Measurements from ENCODE around the gene HNRNPA3. TPM values are rescaled to one million over a fixed set of nuclear protein-coding genes. Genes with fewer than 3 reads are reported as not detected.

The HNRNPA3 gene
- total and polyA plus RNA-seq, 2 of the 13 experiments (the other 11 are each of a cell fraction or from before 2014, with no cell fraction given), result 73.3 to 97.7 TPM

DNA sequence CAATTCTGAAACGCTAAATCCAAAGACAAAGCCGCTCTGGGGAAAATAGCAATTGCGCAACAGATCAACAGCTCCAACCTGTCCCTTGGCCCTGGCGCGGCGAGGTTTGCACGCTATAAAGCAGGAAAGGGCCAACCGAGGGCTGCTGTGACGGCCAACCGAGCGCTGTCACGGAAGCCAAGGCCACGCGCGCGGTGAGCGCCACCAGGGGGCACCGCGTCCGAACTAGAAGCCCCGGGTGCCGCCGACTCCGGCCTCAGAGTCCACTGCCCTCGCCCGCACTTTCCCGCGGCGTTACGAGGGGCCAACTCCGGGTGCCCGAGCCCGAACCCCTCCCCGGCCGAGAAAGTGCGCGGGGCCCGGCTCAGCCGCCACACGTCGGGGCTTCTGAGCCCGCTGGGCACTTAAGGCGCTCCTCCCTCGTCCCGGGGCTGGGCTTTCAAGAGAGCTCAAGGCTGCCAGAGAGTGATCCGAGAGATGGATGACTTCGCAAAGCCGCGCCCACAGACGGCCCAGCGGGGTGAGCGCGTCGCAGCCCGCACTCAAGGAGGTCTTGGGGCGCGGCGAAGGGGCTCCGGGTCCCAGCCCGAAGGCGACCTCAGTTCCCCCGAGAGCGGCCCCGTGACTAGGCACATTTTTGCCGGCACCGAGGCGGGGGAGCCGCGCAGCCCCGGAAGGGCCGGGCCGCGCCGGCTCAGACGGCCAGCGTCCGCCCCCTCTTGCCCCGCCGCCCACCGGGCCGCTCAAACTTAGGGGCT lies 51.0 kb downstream of the HNRNPA3 start (continued):
- TF ChIP-seq GRHL1 (CRISPR knock-in tag; conservative IDR thresholded peaks at IDR 0.05) (no peak), ZNF720 (CRISPR knock-in tag; IDR thresholded peaks at IDR 0.05) (0 out of 2 replicates have a peak, but pooled peaks have one; percentile 61), ZNF597 (CRISPR knock-in tag; IDR thresholded peaks at IDR 0.05) (no peak), HMG20B (CRISPR knock-in tag; conservative IDR thresholded peaks at IDR 0.05) (peak; percentile 85), ZEB1 (IDR thresholded peaks at IDR 0.05; ENCODE audit: insufficient replicate concordance, low read depth) (peak; percentile 87), ZFP36 (IDR thresholded peaks at IDR 0.05; ENCODE audit: borderline replicate concordance, low read depth, low read length, partially characterized antibody) (no peak), AHR (CRISPR knock-in tag; IDR thresholded peaks at IDR 0.05) (peak; percentile 100), ZNF101 (CRISPR knock-in tag; IDR thresholded peaks at IDR 0.05; ENCODE audit: borderline replicate concordance, low read depth) (peak; percentile 31; the same call in 1 of the 2 replicates), GLI4 (CRISPR knock-in tag; IDR thresholded peaks at IDR 0.05; ENCODE audit: borderline replicate concordance) (peak; percentile 94; the same call in 1 of the 2 replicates), ARNT (IDR thresholded peaks at IDR 0.05) (peak; percentile 98), ZNF570 (CRISPR knock-in tag; IDR thresholded peaks at IDR 0.05; ENCODE audit: borderline replicate concordance) (no peak), STAT5B (CRISPR knock-in tag; IDR thresholded peaks at IDR 0.05) (peak; percentile 82; the same call in 1 of the 2 replicates), ELF1 (CRISPR knock-in tag; IDR thresholded peaks at IDR 0.05) (peak; percentile 86), ARNTL (CRISPR knock-in tag; IDR thresholded peaks at IDR 0.05) (peak; percentile 89), ZNF205 (CRISPR knock-in tag; IDR thresholded peaks at IDR 0.05) (peak; percentile 96), ZNF232 (CRISPR knock-in tag; IDR thresholded peaks at IDR 0.05; ENCODE audit: borderline replicate concordance) (peak; percentile 25; the same call in 1 of the 2 replicates), TGIF2 (CRISPR knock-in tag; IDR thresholded peaks at IDR 0.05) (peak; percentile 96), IRF9 (CRISPR knock-in tag; IDR thresholded peaks at IDR 0.05; ENCODE audit: borderline replicate concordance) (peak; percentile 94), ZNF841 (CRISPR knock-in tag; IDR thresholded peaks at IDR 0.05; ENCODE audit: borderline replicate concordance) (no peak)
- TF ChIP-seq, protein P1, sequence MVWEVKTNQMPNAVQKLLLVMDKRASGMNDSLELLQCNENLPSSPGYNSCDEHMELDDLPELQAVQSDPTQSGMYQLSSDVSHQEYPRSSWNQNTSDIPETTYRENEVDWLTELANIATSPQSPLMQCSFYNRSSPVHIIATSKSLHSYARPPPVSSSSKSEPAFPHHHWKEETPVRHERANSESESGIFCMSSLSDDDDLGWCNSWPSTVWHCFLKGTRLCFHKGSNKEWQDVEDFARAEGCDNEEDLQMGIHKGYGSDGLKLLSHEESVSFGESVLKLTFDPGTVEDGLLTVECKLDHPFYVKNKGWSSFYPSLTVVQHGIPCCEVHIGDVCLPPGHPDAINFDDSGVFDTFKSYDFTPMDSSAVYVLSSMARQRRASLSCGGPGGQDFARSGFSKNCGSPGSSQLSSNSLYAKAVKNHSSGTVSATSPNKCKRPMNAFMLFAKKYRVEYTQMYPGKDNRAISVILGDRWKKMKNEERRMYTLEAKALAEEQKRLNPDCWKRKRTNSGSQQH (CRISPR knock-in tag; IDR thresholded peaks at IDR 0.05; ENCODE audit: low read depth), result peak; percentile 97
- TF ChIP-seq, protein P2, sequence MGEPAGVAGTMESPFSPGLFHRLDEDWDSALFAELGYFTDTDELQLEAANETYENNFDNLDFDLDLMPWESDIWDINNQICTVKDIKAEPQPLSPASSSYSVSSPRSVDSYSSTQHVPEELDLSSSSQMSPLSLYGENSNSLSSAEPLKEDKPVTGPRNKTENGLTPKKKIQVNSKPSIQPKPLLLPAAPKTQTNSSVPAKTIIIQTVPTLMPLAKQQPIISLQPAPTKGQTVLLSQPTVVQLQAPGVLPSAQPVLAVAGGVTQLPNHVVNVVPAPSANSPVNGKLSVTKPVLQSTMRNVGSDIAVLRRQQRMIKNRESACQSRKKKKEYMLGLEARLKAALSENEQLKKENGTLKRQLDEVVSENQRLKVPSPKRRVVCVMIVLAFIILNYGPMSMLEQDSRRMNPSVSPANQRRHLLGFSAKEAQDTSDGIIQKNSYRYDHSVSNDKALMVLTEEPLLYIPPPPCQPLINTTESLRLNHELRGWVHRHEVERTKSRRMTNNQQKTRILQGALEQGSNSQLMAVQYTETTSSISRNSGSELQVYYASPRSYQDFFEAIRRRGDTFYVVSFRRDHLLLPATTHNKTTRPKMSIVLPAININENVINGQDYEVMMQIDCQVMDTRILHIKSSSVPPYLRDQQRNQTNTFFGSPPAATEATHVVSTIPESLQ (CRISPR knock-in tag; conservative IDR thresholded peaks at IDR 0.05), result peak; percentile 35; the same call in 1 of the 2 replicates

Measured in HepG2 (cell line).